Right renal cortex interstitium (tissue), 3 donors: Measurements from ENCODE around the gene SLC25A47. TPM values are rescaled to one million over a fixed set of nuclear protein-coding genes. Genes with fewer than 3 reads are reported as not detected.
"Not testable (repeated sequence)": the region's sequence is repeated elsewhere in the genome, so short reads cannot be mapped to it uniquely, and the experiment has no call there.

ENCODE experiments used
- DNase-seq, 3 donors: peaks; one replicate each; pipeline ENCODE4 v3.0.0-alpha.2; 2013; ENCODE audit warnings: low read depth in 3 of 3, low spot score in 2 of 3
- polyA plus RNA-seq, 3 donors: library from polyadenylated mRNA; unstranded; fragments of 120-200 nt; gene quantifications; one replicate each; pipeline ENCODE4 v1.2.1, GENCODE V29; 2013; ENCODE audit not compliant: insufficient read length in 3 of 3

Gene SLC25A47
- polyA plus RNA-seq, 3 donors, result 0.10 TPM; not detected in 2

DNA sequence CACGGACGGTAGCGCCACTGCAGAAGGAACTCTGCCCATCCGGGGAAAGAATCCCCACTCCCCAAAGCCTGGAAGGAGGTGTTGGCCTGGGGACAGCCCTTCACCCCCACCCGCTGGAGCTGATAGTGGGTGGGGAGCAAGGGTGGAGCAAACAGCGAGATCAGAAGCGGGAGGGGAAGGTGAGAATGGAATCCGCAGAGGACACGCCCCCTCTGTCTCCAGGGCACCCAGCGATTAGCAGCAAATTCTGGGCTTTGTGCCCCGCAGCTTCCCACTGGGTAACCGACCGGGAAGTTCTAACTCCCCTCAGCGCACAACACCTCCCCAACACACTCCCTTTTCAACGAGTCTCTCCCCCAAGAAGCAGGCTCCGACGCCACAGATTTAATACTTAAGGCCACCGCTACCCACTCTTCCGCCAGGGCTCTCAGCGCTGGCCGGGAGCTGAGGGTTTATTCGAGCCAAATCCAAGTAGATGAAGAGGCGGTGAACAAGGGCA is 18.3 kb upstream of the SLC25A47 start:
- no peak for DNase-seq

GRCh38 chr14:100305324-100306100 is 17.6 kb upstream of the SLC25A47 start:
- no peak for DNase-seq

DNA sequence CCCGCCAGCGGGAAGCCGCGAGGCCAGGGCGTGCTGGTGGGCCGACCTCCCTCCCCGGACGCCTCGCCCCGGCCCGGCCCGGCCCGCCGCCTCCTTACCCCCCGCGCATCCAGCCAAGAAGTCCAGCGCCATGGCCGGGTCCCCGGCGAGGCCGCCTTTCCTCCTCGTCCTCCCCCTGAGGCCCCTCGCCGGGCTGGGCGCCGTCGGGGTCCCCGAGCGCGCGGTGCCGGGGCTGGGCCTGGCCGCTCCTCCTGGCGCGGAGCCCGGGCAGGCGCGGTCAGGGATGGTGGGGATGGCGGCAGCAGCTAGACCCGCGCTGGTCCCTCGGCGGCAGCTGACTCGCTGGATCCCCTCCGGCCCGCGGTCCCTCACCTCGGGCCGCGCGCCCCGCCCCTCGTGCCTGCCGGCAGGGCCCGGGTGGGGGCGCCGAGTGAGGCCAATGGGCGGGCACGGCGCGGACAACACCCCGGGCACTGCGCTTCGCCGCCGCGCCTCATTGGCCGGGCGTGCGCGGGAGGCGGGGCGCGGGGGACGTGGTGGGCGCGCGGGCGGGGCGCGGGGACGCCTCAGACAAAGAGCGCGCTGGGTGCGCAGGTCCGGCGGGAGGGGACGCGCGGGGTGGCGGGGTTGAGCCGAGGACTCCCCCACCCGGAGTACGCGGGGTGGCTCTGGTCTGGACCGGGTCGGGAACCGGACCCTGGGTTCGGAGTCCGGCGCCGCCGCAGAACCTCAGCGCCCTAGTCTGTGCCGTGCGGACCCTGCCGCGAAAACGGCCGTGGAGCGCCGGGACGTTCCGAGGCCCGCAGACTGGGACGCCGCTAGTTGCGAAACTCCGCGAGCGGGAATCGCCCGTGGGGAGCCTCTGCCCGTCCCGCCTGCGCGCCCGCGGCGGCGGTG is 16.8 kb upstream of the SLC25A47 start, which contains the start of gene SLC25A29:
SLC25A29 (minus strand) TSS at position 344 of the 897 bp plus-strand sequence; CDS start at position 132, 212 bp downstream.
- peak in 2 of 3 donors; percentile 78 to 80 for DNase-seq

DNA sequence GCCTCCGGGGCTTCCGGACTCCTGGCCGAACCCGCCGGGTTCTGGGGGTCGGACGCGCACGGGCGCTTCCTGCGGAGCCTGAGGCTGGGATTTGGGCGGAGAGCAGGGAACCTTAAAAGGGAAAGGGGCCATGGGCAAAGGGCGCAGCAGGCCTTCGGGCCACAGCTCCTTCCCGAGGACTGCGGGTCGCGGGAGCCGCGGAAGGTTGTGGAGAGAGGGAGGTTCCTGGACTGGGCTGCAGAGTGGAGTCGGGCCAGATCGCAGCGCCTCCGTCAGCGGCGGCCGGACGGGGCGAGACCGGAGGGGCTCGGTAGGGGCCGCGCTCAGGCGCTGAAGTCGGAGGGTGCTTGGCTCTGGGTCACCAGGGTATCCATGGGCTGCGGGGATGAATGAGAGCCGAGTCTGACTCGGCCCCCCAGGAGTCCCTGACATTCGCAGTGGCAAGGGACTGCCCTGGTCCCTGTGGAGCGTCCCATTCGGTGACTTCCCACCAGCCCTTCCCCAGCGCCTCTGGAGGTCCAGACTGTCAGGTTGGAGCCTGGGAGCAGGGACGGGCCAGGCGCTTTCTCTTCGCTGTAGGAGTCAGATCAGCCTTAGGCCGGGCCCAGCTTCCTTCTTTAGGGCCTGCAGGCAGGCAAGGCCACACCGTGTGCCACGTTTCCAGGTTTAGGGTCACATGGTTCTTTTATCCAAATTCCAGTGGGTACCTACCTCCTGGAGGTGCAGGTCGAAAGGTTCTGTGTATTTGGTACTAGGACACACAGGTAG is 16.0 kb upstream of the SLC25A47 start:
- DNase-seq, result no peak

DNA sequence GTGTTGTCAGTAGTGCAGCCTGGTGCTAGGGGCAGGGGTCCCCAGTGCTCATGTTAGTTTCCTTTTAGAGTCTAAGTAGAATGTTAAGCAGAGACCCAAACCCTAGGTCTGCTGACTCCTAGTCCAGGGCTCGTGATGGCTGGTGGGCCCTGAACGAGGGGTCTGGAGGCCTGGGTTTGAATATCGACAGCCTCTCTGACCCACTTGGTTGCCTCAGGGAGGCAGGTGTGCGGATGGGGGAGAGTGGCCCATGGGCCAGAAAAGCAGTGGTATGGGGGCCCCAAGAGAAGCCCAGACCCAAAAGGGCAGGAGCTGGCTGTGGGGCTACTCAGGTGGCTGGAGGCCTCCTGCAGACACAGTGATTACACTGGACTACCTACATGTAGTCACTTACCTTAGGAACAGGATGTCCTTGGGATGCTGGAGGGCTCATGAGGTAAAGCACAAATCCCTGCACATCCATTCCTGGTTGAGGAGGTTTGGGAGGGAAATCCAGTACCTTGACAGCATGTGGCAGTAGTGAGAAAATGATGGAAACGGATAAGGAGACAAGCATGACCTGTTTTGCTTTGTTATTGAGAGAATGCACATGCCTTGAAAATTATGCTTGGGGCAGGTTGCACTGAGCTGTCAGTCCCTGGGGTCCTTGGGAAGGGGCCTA is 15.2 kb upstream of the SLC25A47 start:
- DNase-seq, result no peak

DNA sequence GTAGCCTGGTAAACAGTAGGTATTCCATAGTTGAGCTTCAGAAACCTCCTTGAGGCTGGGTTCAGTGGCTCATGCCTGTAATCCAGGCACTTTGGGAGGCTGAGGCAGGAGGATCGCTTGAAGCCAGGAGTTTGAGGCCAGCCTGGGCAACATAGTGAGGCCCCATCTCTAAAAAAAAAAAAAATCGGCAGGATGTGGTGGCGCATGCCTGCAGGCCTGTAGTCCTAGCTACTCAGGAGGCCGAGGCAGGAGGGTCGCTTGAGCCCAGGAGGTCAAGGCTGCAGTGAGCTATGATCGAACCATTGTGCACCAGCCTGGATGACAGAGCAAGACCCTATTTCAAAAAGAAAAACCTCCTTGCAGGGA is 14.7 kb upstream of the SLC25A47 start:
- DNase-seq, result not testable (repeated sequence)

DNA sequence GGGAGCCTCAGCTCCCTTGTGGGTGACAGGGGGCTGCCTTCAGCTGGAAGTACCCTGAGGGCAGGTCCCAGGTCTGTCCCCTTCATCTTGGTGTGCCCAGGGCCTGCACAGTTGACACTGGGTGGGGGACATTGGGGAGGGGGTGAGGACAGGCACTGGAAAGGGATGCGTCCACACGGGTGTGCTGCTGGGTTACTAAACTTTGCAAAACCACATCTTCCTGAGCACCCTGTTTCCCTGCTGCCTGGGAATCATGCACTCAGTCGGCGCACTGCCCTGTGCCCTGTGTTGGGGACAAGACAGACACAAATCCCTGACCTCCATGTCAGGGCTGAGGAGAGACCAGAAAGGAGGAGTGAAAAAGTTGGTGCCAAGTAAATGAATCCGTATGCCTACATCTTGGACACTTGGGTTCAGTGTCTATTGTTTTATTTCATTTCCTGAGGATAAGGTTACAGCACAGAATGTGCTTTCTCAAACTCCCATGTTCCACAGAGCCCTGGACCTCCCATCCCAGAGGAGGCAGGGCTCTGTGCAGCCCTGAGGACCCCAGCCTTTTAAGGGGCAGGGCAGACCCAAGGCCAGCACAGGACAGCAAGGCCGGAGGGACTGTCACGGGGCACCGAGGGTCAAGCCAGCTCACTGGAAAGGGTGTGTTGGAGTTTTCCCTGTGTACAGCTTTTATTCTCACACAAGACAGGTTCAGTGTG is 14.0 kb upstream of the SLC25A47 start:
- DNase-seq, result no peak

DNA sequence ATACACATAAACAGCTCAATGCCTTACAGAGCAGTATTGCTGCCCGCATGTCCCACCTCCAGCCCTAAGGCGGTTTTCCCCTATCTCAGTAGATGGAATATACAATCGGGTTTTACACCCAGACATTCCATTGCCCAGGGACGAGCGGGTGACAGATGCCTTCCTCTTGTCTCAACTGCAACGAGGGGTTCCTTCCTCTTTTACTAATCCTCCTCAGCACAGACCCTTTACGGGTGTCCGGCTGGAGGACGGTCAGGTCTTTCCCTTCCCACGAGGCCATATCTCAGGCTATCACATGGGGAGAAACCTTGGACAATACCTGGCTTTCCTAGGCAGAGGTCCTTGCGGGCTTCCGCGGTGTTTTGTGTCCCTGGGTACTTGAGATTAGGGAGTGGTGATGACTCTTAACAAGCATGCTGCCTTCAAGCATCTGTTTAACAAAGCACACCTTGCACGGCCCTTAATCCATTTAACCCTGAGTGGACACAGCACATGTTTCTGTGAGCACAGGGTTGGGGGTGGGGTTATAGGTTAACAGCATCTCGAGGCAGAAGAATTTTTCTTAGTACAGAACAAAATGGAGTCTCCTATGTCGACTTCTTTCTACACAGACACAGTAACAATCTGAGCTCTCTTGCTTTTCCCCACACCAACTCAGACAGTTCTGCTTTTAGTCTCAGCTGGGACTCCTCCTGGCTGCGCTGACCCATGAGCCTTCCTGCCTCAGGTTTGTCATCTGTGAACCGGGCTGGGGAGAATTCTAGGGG is 10.8 kb upstream of the SLC25A47 start:
- not testable (repeated sequence) for DNase-seq

- DNase-seq, result no peak
Observed at GRCh38 chr14:100312877-100313400, 10.2 kb upstream of the SLC25A47 start.

DNA sequence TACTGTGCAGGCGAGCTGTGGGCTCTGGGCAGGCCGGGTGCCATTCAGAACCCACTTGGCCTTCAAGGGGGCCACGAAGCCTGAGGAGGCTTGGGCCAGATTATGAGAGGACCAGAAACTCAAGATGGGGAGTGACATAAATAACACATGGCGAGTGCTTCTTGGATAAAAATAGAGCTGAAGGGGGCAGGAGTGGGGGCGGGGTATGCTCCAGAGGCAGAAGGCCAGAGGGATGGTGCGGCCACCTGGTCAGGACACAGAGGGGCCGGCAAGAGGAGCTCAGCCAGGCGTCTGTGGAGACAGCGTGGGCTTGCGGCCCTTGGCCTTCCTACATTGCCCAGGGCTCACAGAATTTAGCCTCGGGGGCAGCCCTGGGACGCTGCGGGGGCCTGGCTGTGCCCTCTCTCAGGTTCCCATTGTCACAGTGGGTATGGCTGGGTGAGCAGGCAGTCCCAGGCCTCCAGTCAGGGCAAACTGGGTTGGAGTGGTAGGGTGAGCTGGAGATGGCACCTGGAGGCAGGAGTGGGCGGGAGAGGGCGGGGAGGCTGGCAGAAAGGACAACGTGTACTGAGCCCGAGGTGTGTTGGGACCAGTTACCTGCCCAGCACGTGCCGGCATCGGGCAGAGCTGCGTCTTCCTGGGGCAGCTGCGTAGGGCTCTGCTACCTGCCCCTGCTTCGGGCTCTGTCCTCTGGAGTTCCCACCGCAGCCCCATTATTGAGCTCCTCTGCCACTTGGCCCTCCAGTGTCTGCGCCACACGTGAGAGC is 9.5 kb upstream of the SLC25A47 start:
- no peak for DNase-seq

GRCh38 chr14:100314724-100315123 is 8.4 kb upstream of the SLC25A47 start:
- DNase-seq, result no peak

DNA sequence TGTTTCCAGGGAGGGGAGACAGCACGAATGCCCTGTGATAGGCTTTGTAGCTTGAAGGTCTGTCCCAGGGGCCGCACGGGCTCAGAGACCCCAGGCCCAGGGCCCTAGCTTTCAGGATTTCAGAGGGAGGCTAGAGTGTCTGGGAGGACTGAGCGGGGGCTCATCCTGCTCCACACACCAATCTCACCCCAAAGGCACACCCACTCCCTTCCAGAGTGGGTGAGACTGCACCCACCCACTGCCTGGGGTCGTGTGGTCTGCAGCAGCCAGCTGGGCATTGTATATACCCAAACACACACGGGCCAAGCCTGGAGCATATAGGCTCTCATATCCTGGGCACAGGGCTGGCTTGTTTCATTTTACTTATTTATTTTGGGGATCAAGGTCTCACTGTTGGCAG is 5.8 kb upstream of the SLC25A47 start:
- no peak for DNase-seq

DNA sequence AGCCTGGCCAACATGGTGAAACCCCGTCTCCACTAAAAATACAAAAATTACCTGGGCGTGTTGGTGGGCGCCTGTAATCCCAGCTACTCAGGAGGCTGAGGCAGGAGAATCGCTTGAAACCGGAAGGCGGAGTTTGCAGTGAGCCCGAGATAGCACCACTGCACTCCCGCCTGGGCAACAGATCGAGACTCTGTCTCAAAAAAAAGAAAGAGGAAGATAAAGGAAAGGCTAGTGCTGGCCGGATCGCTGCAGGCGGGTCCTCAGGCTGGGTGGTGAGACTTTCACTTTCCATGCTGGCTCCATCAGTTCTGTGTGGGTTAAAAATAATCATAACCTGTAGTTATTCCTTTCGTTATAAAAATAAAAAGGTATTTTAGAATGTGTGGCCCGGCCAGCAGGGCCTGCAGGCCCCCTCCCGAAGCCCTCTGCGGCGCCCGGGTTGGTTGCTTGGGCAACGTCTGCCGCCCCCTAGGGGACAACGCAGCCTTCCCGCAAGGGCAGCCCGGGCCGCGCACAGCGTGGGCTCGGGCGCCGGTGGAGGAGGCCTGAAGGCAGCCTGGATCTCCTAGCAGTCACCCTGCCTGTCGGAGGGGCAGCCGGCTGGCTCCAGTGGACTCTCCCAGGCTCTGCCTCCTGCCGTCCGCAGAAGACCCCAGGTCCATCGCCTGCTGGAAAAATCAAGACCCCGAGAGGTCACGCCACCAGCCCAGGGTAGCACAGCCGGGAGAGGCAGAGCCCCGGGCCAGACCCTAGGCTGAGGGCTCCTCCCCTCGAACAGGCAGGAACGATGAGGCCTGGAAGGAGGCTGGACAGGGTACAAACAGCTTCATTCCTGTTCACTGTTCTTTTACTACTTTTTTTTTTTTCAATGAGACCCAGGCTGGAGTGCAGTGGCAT is 5.0 kb upstream of the SLC25A47 start:
- DNase-seq, result no peak

DNA sequence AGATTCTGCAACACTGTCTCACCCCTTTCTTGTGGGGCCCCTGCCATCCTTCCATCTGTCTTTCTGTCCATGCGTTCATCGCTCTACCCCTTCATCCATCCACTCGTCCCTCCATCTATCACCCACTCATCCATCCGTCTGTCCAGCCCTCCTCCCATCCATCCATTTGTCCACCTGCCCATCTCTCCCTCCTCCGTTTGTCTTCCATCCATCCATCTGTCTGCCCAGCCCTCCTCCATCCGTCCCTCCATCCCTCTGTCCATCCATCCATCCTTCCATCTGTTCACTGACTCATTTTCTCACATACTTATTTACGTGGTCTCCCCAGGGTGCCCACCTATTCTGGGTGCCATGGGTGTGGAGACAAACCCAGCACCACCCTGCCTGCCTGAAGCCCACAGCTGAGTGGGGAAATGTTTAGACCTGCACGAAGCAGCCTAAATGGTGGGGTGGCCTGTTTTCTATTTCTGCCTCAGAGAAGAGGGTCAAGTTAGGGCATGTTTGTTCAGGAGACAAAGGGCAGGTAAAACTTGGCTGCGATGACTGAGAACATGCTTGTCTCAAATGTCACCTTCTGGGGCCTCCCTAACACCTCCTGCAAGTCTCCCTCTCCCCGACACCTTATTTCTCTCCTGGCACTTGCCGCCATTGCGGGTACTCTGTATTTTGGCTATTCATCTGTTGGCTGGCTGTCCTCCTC is 2.8 kb upstream of the SLC25A47 start:
- DNase-seq, result no peak

GRCh38 chr14:100321473-100322137 is 1.5 kb upstream of the SLC25A47 start:
- DNase-seq, result no peak
